ENCODE measurements around the gene CLNS1A.

- TF ChIP-seq, protein P1, sequence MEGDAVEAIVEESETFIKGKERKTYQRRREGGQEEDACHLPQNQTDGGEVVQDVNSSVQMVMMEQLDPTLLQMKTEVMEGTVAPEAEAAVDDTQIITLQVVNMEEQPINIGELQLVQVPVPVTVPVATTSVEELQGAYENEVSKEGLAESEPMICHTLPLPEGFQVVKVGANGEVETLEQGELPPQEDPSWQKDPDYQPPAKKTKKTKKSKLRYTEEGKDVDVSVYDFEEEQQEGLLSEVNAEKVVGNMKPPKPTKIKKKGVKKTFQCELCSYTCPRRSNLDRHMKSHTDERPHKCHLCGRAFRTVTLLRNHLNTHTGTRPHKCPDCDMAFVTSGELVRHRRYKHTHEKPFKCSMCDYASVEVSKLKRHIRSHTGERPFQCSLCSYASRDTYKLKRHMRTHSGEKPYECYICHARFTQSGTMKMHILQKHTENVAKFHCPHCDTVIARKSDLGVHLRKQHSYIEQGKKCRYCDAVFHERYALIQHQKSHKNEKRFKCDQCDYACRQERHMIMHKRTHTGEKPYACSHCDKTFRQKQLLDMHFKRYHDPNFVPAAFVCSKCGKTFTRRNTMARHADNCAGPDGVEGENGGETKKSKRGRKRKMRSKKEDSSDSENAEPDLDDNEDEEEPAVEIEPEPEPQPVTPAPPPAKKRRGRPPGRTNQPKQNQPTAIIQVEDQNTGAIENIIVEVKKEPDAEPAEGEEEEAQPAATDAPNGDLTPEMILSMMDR (IDR thresholded peaks at IDR 0.05) = no peak
- TF ChIP-seq EZH2 (IDR thresholded peaks at IDR 0.05; ENCODE audit: borderline replicate concordance, insufficient read depth, low read depth, low read length, poor library complexity, severe bottlenecking) = no peak
Observed at GRCh38 chr11:77677138-77677537, 39.5 kb upstream of the CLNS1A start.

Measured in B cell (primary cell).